Measurements from ENCODE around the gene RNF169. TPM values are rescaled to one million over a fixed set of nuclear protein-coding genes. Genes with fewer than 3 reads are reported as not detected.

Gene RNF169
- polyA plus RNA-seq, 1 experiment = 4.5 TPM

- DNase-seq (ENCODE audit: low read depth) = no peak
- TF ChIP-seq CTCF (IDR thresholded peaks at IDR 0.05; ENCODE audit: insufficient read depth, low read depth, low read length) = no peak
- Histone ChIP-seq H3K4me3 (ENCODE audit: low read depth, low read length) (no peak overlapping the region), H3K27me3 (ENCODE audit: control insufficient read depth, insufficient read depth, low read length) (no peaks in the 10 kb centered on the region), H3K36me3 (ENCODE audit: control insufficient read depth, insufficient read depth, low read length) (no peaks in the 10 kb centered on the region)
- POLR2A ChIA-PET = no interaction called here
- CTCF ChIA-PET = no interaction called here
Observed at GRCh38 chr11:74806267-74806666, 57.6 kb downstream of the RNF169 start.

GRCh38 chr11:74809801-74810200 lies 61.2 kb downstream of the RNF169 start:
- DNase-seq (ENCODE audit: low read depth) = no peak
- ChIA-PET CTCF (no interaction called here), POLR2A (no interaction called here)
- H3K27me3 ChIP-seq (ENCODE audit: control insufficient read depth, insufficient read depth, low read length) = no peaks in the 10 kb centered on the region
- no peak for TF ChIP-seq CTCF (IDR thresholded peaks at IDR 0.05; ENCODE audit: insufficient read depth, low read depth, low read length)
- no peak overlapping the region for H3K4me3 ChIP-seq (ENCODE audit: low read depth, low read length)
- H3K36me3 ChIP-seq (ENCODE audit: control insufficient read depth, insufficient read depth, low read length) = no peaks in the 10 kb centered on the region

GRCh38 chr11:74815966-74816365 lies 67.3 kb downstream of the RNF169 start:
- no peaks in the 10 kb centered on the region for H3K27me3 ChIP-seq (ENCODE audit: control insufficient read depth, insufficient read depth, low read length)
- no peak for TF ChIP-seq CTCF (IDR thresholded peaks at IDR 0.05; ENCODE audit: insufficient read depth, low read depth, low read length)
- DNase-seq (ENCODE audit: low read depth) = no peak
- H3K36me3 ChIP-seq (ENCODE audit: control insufficient read depth, insufficient read depth, low read length) = peaks cover 2% of the 10 kb centered on the region; the same call in 1 of the 2 replicates
- ChIA-PET POLR2A (no interaction called here), CTCF (interaction anchor here (1.3 kb wide), 1 partner anchor 14 kb away, joined by 3 read pairs; no protein-coding TSS in a partner anchor)
- H3K4me3 ChIP-seq (ENCODE audit: low read depth, low read length) = no peak overlapping the region

GRCh38 chr11:74816664-74817063 lies 68.0 kb downstream of the RNF169 start:
- DNase-seq (ENCODE audit: low read depth) = no peak
- H3K27me3 ChIP-seq (ENCODE audit: control insufficient read depth, insufficient read depth, low read length) = no peaks in the 10 kb centered on the region
- ChIA-PET CTCF (no interaction called here), POLR2A (no interaction called here)
- no peak for TF ChIP-seq CTCF (IDR thresholded peaks at IDR 0.05; ENCODE audit: insufficient read depth, low read depth, low read length)
- H3K4me3 ChIP-seq (ENCODE audit: low read depth, low read length) = no peak overlapping the region
- peaks cover 2% of the 10 kb centered on the region; the same call in 1 of the 2 replicates for H3K36me3 ChIP-seq (ENCODE audit: control insufficient read depth, insufficient read depth, low read length)

GRCh38 chr11:74818283-74818946 lies 69.8 kb downstream of the RNF169 start:
- CTCF ChIA-PET = interaction anchor here (0.6 to 2.1 kb wide), 2 partner anchors 79 to 286 kb away, joined by 3 to 7 read pairs; no protein-coding TSS in a partner anchor
- no peak for TF ChIP-seq CTCF (IDR thresholded peaks at IDR 0.05; ENCODE audit: insufficient read depth, low read depth, low read length)
- no peak overlapping the region for H3K4me3 ChIP-seq (ENCODE audit: low read depth, low read length)
- POLR2A ChIA-PET = interaction anchor here (0.6 kb wide), 1 partner anchor 69 kb away, joined by 5 read pairs; no protein-coding TSS in a partner anchor
- no peak for DNase-seq (ENCODE audit: low read depth)
- peaks cover 2% of the 10 kb centered on the region; the same call in 1 of the 2 replicates for H3K36me3 ChIP-seq (ENCODE audit: control insufficient read depth, insufficient read depth, low read length)
- no peaks in the 10 kb centered on the region for H3K27me3 ChIP-seq (ENCODE audit: control insufficient read depth, insufficient read depth, low read length)

Measured in BJ (cell line).